KG1 (cell line): ENCODE measurements around the gene C11orf68.
A peak's percentile ranks its signal among the peaks of the same experiment; 100 is the strongest.

Experiments
- DNase-seq: peaks from one replicate; lab custom pipeline; 2025; lab: John Stamatoyannopoulos, UW

C11orf68 gene

GRCh38 chr11:65944191-65944590 lies 25.3 kb upstream of the C11orf68 start:
- DNase-seq = no peak

GRCh38 chr11:65942531-65942930 lies 23.7 kb upstream of the C11orf68 start:
- DNase-seq = no peak

DNA sequence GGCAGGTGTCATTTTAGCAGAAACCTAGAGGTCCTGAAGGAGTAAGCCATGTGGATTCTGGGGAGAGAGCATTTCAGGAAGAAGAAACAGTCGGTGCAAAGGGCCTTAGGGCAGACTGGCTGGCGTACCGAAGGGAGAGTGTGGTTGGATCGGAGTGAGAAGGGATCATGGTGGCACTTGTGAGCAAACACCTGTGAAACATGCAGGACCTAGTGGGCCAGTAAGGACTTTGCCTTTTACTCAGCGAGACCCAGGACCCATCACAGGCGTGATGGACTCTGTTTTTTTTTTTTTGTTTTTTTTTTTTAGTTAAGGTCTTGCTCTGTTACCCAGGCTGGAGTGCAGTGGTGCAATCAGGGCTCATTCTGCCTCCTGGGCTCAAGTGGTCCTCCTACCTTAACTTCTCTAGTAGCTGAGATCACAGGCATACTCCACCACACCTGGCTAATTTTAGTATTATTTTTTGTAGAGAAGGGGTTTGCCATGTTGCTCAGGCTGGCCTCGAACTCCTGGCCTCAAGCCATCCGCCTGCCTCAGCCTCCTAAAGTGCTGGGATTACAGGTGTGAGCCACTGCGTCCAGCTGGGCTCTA lies 23.0 kb upstream of the C11orf68 start:
- DNase-seq = no peak

DNA sequence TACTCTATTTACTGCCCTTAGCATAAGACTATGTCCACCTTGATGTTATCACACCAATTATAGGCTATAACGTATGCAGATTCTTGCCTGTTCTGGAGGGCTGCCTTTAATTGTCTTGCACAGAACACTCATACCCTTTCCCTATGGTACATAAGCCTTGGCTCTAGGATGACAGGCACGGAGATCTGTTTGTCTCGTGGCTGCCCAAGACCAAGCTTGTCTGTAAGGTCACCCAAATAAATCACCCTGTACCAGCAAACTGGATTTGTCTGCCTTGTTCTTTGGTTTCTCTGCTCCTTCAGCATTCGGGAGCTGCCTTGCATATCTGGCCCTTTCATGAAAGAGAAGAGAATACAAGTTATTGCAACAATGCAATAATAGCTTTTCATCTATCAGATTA lies 18.9 kb upstream of the C11orf68 start:
- no peak for DNase-seq

GRCh38 chr11:65934014-65934413 lies 15.2 kb upstream of the C11orf68 start:
- DNase-seq = no peak

- no peak for DNase-seq
These were observed 13.7 kb upstream of the C11orf68 start for GRCh38 chr11:65932558-65932919.

DNA sequence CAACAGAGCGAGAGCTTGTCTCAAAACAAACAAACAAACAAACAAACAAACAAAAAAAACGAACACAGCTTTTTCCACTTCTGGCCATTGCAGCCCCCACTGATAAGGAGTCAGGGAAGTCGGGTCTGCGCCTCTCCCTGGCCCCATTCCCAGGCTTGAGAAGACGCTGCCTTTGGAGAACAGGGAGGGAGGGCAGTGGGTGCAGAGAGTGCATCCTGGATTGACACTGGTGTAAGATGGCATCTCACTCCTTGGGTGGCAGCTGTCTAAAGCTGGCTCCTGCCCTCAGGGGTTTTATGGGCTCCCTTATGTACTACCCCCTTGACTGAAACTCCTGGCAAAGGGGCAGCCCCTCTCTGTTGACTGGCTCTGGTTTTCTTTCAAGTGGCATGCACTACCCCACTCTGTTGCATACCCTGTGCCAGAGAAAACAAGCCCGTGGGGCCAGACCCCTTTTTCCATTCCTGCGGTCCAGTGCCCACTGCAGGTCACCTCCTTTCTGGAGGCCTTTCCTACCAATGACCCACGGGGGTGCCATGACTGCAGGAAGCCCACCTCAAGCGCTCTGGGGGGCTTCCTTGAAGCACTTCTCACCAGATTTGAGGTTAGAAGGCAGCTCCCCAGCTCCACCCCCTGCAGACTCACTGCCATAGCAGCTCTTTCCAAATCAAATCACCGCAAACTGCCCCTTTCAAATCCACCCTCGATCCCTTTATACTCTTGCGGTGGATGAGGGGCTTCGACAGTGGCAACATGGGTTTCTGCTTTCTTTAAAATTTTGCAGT lies 13.1 kb upstream of the C11orf68 start:
- DNase-seq = no peak

- peak; percentile 40 for DNase-seq
These were observed 9.8 kb upstream of the C11orf68 start for GRCh38 chr11:65928667-65929066.

- DNase-seq = peak; percentile 87
These were observed 9.1 kb upstream of the C11orf68 start for GRCh38 chr11:65927904-65928397.

DNA sequence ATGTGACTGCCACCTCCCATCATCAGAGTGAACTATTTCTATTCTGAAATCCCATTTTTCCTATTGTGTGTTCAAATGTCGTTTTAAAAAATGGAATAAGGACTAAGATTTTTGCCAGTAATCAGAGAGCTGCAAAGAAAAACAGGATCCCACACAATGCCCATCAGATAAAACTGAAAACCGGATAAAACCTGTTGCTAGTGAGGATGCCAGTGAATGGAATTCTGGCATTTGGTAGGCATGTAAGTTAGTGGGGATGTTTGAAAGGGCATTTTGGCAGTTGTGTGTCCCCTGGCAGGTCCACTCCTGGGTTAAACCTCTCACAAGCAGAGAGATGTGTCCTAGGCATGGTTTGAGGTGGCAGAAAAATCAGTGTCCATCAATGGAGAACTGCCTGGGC lies 6.5 kb upstream of the C11orf68 start:
- DNase-seq = no peak

DNA sequence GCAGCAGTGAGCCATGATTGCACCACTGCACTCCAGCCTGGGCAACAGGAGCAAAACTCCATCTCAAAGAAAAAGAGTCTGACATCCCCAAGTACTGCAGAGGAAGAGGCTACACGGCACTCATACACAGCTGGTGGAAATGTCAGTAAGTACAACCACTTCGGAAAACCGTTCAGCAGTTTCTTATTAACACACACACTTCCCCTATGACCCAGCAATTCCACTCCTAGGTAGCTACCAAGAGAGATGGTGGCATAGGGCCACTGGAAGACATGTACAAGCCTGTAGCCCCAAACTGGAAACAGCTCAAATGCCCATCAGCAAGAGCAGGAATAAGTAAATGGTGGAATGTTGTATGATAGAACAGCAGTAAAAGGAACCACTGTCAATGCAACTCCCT lies 3.7 kb upstream of the C11orf68 start:
- no peak for DNase-seq

DNA sequence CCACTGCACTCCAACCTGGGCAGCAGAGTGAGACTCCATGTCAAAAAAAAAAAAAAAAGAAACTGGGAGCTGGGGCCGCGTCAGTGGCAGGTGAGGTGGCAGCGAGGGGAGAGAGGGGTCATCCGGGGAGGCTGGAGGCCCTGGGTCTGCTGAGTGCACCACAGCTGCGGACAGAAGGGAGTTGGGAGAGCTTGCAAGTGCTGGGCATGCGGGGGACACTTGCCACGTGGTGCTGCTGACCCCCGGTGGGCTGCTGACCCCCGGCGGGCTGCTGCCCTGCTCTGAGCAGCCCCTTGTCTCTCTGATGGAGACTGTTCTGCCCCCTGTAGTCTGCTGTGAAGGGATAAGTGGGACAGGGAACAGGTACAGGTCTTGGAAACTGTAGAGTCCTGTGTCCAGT lies 3.0 kb upstream of the C11orf68 start:
- no peak for DNase-seq

DNA sequence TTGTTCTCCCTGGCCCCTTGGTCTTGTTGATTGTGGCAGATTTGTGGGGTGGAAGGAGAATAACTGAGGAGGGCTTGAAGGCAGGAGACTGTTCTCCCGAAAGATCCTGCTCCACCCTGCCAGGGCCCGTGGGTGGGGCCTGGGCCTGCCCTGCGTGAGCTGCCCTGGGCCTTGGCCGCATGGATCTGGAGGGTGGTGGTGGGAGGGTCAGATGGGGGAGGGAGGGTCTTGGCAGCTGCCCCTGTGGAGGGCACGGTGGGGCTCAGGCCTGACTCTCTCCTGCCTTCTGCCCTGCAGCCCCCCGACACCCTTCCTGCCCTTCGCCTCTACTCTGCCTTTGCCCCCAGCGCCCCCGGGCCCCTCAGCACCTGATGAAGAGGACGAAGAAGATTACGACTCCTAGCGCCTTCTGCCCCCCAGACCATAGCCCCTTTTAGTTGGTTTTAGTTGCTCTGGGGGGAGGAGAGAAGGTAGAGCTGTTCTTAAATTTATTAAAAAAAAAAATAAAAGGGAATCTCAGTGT lies 2.2 kb upstream of the C11orf68 start:
- no peak for DNase-seq

DNA sequence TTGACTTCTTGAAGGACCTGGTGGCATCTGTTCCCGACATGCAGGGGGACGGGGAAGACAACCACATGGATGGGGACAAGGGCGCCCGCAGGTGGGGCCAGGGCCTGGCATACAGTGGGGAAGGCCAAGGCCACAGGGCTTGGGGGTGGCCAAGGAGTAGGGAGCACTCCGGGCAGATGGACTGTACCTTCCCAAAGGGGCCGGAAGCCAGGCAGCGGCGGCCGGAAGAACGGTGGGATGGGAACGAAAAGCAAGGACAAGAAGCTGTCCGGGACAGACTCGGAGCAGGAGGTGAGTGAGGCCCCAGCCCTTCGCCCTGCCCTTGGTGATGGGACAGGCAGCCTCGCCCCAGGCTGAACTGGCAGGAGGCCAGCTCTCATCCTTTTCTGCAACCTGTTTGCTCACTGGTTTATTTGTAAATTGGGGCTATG lies 1.5 kb upstream of the C11orf68 start:
- DNase-seq = no peak

GRCh38 chr11:65919573-65920371 lies 910 bp upstream of the C11orf68 start:
- DNase-seq = peak; percentile 76

- peak; percentile 96 for DNase-seq
These were observed 295 bp upstream of the C11orf68 start, which contains the start of gene DRAP1 for GRCh38 chr11:65919141-65919572. TSS of gene DRAP1 (plus strand) at chr11:65919426. CDS start at chr11:65919502, 76 bp downstream.

GRCh38 chr11:65917434-65918210 lies 1.2 kb downstream of the C11orf68 start:
- DNase-seq = no peak

DNA sequence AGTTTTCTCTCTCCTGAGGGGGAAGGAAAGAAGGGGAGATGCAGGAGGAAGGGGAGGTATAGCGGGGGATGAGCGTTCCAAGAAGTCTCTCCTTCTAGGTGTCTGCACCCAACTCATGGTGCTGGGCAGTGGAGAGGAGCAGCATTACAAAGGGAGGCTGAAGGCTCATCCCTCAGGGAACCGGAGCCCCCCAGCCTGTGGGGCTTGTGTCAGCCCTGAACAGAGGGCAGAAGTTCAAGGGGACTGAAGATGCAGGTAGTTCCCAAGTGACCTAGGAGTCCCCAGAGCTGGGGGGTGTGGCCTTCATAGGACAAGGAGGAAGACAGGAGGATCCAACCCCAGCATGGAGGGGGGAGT lies 1.8 kb downstream of the C11orf68 start:
- DNase-seq = no peak

GRCh38 chr11:65916391-65916790 lies 2.5 kb downstream of the C11orf68 start:
- no peak for DNase-seq

- no peak for DNase-seq
These were observed 3.0 kb downstream of the C11orf68 start for GRCh38 chr11:65915821-65916251.

DNA sequence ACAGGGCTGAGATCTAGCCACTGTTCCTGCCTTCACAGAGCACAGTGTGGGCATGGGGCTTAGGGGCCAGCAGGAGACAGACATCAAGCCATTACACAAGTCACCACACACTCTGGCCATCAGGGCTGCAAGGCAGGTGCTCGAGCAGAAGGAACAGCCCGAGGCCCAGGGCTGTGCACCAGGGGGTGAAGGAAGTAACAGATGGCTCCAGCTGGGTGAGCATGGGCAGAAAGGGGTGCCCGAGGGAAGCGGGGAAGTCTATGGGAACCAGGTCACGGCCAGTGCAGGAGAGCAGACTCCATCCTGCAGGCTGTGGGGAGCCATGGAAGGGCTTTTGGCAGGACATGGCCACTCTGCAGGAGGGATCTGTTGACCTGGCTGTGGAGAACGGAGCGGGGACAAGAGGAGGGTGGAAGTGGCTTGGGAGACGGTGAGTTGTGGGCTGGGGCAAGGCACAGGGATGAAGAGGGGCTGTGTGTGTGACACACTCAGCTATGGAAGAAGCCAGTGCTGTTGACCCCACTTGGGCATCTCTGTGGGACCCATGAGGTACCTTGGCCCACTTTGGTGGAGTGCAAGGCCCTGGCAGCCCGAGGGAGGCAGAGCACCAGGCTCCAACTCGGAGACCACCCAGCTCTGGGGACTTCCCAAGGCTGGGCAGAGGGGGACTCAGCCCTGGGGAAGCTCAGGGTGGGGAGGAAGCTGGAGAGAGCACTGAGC lies 3.6 kb downstream of the C11orf68 start:
- DNase-seq = no peak
